ENCODE measurements around the gene CPNE6.

- TF ChIP-seq CTCF (IDR thresholded peaks at IDR 0.05; ENCODE audit: control extremely low read depth in 1 of 3, insufficient read depth in 1 of 3, low read depth in 1 of 3, low read length in 3 of 3) = no peak
- TF ChIP-seq USF2 (IDR thresholded peaks at IDR 0.05; ENCODE audit: low read length) = no peak
- TF ChIP-seq CHD2 (IDR thresholded peaks at IDR 0.05; ENCODE audit: low read length) = no peak
- no peak for TF ChIP-seq POLR2A (IDR thresholded peaks at IDR 0.05; ENCODE audit: control extremely low read depth in 1 of 2, low read depth in 2 of 2, low read length in 2 of 2)
- TF ChIP-seq SUZ12 (IDR thresholded peaks at IDR 0.05; ENCODE audit: low read length) = no peak
- TF ChIP-seq TBP (IDR thresholded peaks at IDR 0.05; ENCODE audit: low read depth, low read length) = no peak
- TF ChIP-seq EP300 (IDR thresholded peaks at IDR 0.05; ENCODE audit: borderline replicate concordance in 1 of 2, low read depth in 2 of 2, low read length in 2 of 2) = no peak
- TF ChIP-seq POLR2AphosphoS5 (IDR thresholded peaks at IDR 0.05; ENCODE audit: low read depth, low read length) = no peak
- TF ChIP-seq NRF1 (IDR thresholded peaks at IDR 0.05; ENCODE audit: low read depth, low read length) = no peak
These were observed 14.1 kb upstream of the CPNE6 start for GRCh38 chr14:24057271-24057670.

All from H1 (cell line).